ENCODE results near the gene SHROOM1. TPM values are rescaled to one million over a fixed set of nuclear protein-coding genes. Genes with fewer than 3 reads are reported as not detected.

Gene SHROOM1
- total RNA-seq, 4 donors from 2014 or later = 4.5 to 21.2 (median 13.1) TPM

DNA sequence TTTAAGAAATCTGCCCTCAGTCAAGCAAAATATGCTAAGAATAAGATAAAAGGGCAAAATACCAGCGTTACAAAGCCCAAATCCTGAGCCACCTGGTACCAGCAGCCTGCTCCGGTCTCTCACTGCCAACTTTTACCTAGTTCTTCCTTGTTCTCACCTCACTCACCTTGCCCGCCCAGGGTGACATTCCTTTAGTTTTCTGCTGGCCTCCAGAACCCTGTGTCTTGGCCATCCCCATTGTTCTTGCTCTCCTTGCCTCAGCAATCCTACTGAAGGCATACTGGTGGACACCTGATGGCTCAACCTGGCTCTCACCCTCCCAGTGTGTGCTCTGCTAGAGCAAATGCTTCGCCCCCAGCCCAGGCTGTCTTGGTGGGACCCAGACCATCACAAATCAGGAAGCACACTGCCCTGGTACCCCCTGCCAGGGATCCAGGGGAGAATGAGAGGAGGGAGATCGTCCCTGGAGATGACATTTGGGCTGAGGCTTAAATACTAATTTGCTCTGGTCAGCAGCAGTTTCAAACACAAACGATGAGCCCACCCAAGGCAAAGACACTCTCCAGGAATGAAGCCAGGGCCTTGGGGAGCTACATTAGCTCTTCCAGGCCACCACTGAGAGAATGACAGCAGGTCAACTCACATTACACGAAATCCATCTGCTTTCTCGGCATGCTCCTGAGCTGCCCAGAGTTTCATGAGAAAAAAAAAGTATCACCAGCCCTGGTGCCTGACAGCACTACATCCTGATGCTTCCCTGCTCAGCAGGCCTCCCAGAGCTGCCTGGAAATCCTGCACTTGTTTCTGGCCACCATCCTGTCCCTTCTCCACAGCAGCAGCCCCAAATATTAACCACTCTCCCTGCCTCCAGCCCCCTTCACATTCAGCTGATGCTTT lies 41.2 kb downstream of the SHROOM1 start:
- Histone ChIP-seq H3K36me3 (no peaks in the 10 kb centered on the region), H3K9me3 (no peaks in the 10 kb centered on the region), H3K4me1 (peaks cover 0 to 5% (median 3%) of the 10 kb centered on the region in 4 donors), H3K27me3 (peaks cover 0 to 5% (median 0%) of the 10 kb centered on the region in 4 donors), H3K27ac (replicated peaks in 1 of 4) (no peak overlapping the region), H3K4me3 (no peak overlapping the region)
- intact Hi-C loops (cut with DNase I) = no loop called here
- no peak for DNase-seq (ENCODE audit: extremely low spot score)
- no peak for TF ChIP-seq POLR2A (IDR thresholded peaks at IDR 0.05; ENCODE audit: low read depth)
- no peak for TF ChIP-seq EP300 (IDR thresholded peaks at IDR 0.05)
- no peak for TF ChIP-seq CTCF (IDR thresholded peaks at IDR 0.05)
- TF ChIP-seq POLR2AphosphoS5 (IDR thresholded peaks at IDR 0.05) = no peak
- 96% methylated on average over 6 of the region's 8 CpGs for WGBS

DNA sequence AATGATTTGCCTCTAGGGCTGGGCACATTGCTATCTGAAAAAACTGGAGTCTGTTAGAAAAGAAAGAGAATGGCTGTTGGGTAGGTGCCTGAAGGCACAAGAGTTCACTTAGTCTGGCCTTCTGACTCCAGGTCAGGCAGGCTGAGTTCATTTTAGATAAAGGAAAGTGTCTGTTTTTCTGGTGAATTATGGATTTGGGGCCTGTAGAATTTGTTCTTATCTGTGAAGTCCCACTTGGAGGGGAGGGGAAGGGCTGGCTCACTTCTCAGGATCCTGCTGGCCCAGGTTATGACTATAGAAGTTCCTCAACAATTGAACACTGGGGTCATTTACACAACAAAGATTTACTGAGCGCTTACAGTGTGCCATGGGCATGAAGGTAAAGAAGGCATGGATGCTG lies 41.9 kb downstream of the SHROOM1 start:
- WGBS = 100% methylated on average over 1 of the region's 1 CpG
- DNase-seq (ENCODE audit: extremely low spot score) = no peak
- intact Hi-C loops (cut with DNase I) = no loop called here
- Histone ChIP-seq H3K27ac (replicated peaks in 1 of 4) (no peak overlapping the region), H3K9me3 (no peaks in the 10 kb centered on the region), H3K36me3 (no peaks in the 10 kb centered on the region), H3K4me3 (no peak overlapping the region), H3K27me3 (peaks cover 0 to 5% (median 0%) of the 10 kb centered on the region in 4 donors), H3K4me1 (peaks cover 0 to 5% (median 3%) of the 10 kb centered on the region in 4 donors)
- no peak for TF ChIP-seq POLR2AphosphoS5 (IDR thresholded peaks at IDR 0.05)
- no peak for TF ChIP-seq CTCF (IDR thresholded peaks at IDR 0.05)
- no peak for TF ChIP-seq EP300 (IDR thresholded peaks at IDR 0.05)
- TF ChIP-seq POLR2A (IDR thresholded peaks at IDR 0.05; ENCODE audit: low read depth) = no peak

DNA sequence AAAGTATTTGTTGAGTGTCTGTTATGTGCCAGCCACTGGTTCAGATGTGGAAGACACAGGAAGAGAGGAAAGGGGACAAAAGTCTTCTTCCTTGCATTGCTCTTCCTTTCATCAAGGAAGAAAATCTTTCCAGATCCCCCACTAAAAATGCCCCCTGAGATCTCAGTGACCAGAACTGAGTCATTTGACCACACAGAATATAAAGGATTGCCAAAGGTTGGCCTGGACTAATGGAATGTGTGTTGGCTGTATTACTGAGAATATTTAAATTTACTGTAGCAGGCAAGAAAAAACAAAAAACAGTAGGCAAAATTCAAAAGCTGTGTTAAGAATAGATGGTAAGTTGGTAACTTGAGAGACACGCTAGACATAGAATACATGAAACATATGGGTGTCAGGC lies 43.4 kb downstream of the SHROOM1 start:
- Histone ChIP-seq H3K4me1 (peaks cover 0 to 5% (median 3%) of the 10 kb centered on the region in 4 donors), H3K27me3 (no peaks in the 10 kb centered on the region), H3K4me3 (no peak overlapping the region), H3K27ac (replicated peaks in 1 of 4) (no peak overlapping the region), H3K36me3 (no peaks in the 10 kb centered on the region), H3K9me3 (no peaks in the 10 kb centered on the region)
- 96% methylated on average over 1 of the region's 1 CpG for WGBS
- DNase-seq (ENCODE audit: extremely low spot score) = no peak
- intact Hi-C loops (cut with DNase I) = no loop called here
- no peak for TF ChIP-seq CTCF (IDR thresholded peaks at IDR 0.05)
- no peak for TF ChIP-seq EP300 (IDR thresholded peaks at IDR 0.05)
- no peak for TF ChIP-seq POLR2AphosphoS5 (IDR thresholded peaks at IDR 0.05)
- TF ChIP-seq POLR2A (IDR thresholded peaks at IDR 0.05; ENCODE audit: low read depth) = no peak

- intact Hi-C loops (cut with DNase I) = no loop called here
- Histone ChIP-seq H3K27ac (replicated peaks in 1 of 4) (no peak overlapping the region), H3K9me3 (no peaks in the 10 kb centered on the region), H3K4me3 (no peak overlapping the region), H3K27me3 (no peaks in the 10 kb centered on the region), H3K36me3 (no peaks in the 10 kb centered on the region), H3K4me1 (peaks cover 0 to 5% (median 3%) of the 10 kb centered on the region in 4 donors)
- no CpG with 5 or more reads among the region's 4 CpGs for WGBS
- no peak for DNase-seq (ENCODE audit: extremely low spot score)
- TF ChIP-seq POLR2AphosphoS5 (IDR thresholded peaks at IDR 0.05) = no peak
- no peak for TF ChIP-seq POLR2A (IDR thresholded peaks at IDR 0.05; ENCODE audit: low read depth)
- TF ChIP-seq CTCF (IDR thresholded peaks at IDR 0.05) = no peak
- TF ChIP-seq EP300 (IDR thresholded peaks at IDR 0.05) = no peak
Measured at GRCh38 chr5:132785864-132786263, 44.6 kb downstream of the SHROOM1 start.

Measured in esophagus muscularis mucosa (tissue), 4 donors.